Esophagus squamous epithelium (tissue), 4 donors: ENCODE data around the gene TMEM201.

ENCODE experiments used
- POLR2A ChIP-seq, 4 donors: fragments of 450-650 bp; IDR thresholded peaks; one replicate each; pipeline ENCODE4 v1.6.1; 2017; ENCODE audit warnings: antibody characterized with exemption in 4 of 4, mild to moderate bottlenecking in 4 of 4, moderate library complexity in 3 of 4
- TF ChIP-seq, protein P1 (sequence below), 6 experiments: fragments of 450-650 bp in 4 of 6; fragments of 200-600 bp in 2 of 6; sonication (generic) in 2 of 6; IDR thresholded peaks; one replicate each; pipeline ENCODE4 v1.5.1; 2016 to 2019; ENCODE audit warnings: antibody characterized with exemption in 6 of 6, mild to moderate bottlenecking in 4 of 6, moderate library complexity in 4 of 6

- TF ChIP-seq, protein P1, sequence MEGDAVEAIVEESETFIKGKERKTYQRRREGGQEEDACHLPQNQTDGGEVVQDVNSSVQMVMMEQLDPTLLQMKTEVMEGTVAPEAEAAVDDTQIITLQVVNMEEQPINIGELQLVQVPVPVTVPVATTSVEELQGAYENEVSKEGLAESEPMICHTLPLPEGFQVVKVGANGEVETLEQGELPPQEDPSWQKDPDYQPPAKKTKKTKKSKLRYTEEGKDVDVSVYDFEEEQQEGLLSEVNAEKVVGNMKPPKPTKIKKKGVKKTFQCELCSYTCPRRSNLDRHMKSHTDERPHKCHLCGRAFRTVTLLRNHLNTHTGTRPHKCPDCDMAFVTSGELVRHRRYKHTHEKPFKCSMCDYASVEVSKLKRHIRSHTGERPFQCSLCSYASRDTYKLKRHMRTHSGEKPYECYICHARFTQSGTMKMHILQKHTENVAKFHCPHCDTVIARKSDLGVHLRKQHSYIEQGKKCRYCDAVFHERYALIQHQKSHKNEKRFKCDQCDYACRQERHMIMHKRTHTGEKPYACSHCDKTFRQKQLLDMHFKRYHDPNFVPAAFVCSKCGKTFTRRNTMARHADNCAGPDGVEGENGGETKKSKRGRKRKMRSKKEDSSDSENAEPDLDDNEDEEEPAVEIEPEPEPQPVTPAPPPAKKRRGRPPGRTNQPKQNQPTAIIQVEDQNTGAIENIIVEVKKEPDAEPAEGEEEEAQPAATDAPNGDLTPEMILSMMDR (IDR thresholded peaks at IDR 0.05) = peak in 5 of 6 experiments; percentile 31 to 69 (median 53)
- TF ChIP-seq POLR2A (IDR thresholded peaks at IDR 0.05) = no peak
Observed at GRCh38 chr1:9615316-9616063, 26.8 kb downstream of the TMEM201 start.
